Progenitor cell of endocrine pancreas (in vitro differentiated cells): ENCODE results near the gene SCUBE1. TPM values are rescaled to one million over a fixed set of nuclear protein-coding genes. Genes with fewer than 3 reads are reported as not detected.

ENCODE experiments used
- DNase-seq: peaks from one replicate; pipeline ENCODE4 v3.0.0; 2021; ENCODE audit warnings: low spot score; ENCODE audit not compliant: unreplicated experiment
- H3K27ac Mint-ChIP-seq: 2 replicates; pipeline ENCODE4 v1.8.0; 2021; ENCODE audit warnings: mild to moderate bottlenecking, moderate library complexity, mixed read lengths
- H3K27me3 Mint-ChIP-seq: 2 replicates; pipeline ENCODE4 v1.8.0; 2021; ENCODE audit warnings: mixed read lengths
- H3K36me3 Mint-ChIP-seq: 2 replicates; pipeline ENCODE4 v1.8.0; 2022; ENCODE audit warnings: mixed read lengths; ENCODE audit not compliant: insufficient read depth
- H3K4me1 Mint-ChIP-seq: 2 replicates; pipeline ENCODE4 v1.8.0; 2021; ENCODE audit warnings: low read depth, mixed read lengths
- H3K4me3 Mint-ChIP-seq: 2 replicates; pipeline ENCODE4 v1.8.0; 2021; ENCODE audit warnings: low read depth, mild to moderate bottlenecking, moderate library complexity, mixed read lengths
- H3K9me3 Mint-ChIP-seq: 2 replicates; pipeline ENCODE4 v1.8.0; 2021; ENCODE audit warnings: low read depth, mixed read lengths
- CTCF ChIP-seq: fragments of 200-600 bp; sonication (generic); IDR thresholded peaks from one replicate; pipeline ENCODE4 v1.5.0; 2021; ENCODE audit warnings: antibody characterized with exemption, mild to moderate bottlenecking; ENCODE audit not compliant: unreplicated experiment
- total RNA-seq: library from RNA; stranded (reverse); gene quantifications from 2 replicates; pipeline ENCODE4 v1.2.1, GENCODE V29; 2021

SCUBE1 gene
- total RNA-seq, 1 donor from 2014 or later: 4.5 TPM

- Mint-ChIP-seq H3K36me3 (no peaks in the 10 kb centered on the region), H3K27ac (no peak overlapping the region), H3K27me3 (peaks cover 29% of the 10 kb centered on the region), H3K4me3 (no peak overlapping the region), H3K4me1 (no peaks in the 10 kb centered on the region), H3K9me3 (no peaks in the 10 kb centered on the region)
- TF ChIP-seq CTCF: no peak
- DNase-seq: no peak
These were observed 130.7 kb downstream of the SCUBE1 start for GRCh38 chr22:43212434-43212952.

- H3K4me3 Mint-ChIP-seq: no peak overlapping the region
- no peaks in the 10 kb centered on the region for H3K36me3 Mint-ChIP-seq
- H3K27me3 Mint-ChIP-seq: peaks cover 24% of the 10 kb centered on the region
- DNase-seq: no peak
- no peaks in the 10 kb centered on the region for H3K9me3 Mint-ChIP-seq
- no peaks in the 10 kb centered on the region for H3K4me1 Mint-ChIP-seq
- no peak overlapping the region for H3K27ac Mint-ChIP-seq
- TF ChIP-seq CTCF: no peak
These were observed 131.2 kb downstream of the SCUBE1 start for GRCh38 chr22:43211941-43212433.

GRCh38 chr22:43210631-43211515 lies 132.3 kb downstream of the SCUBE1 start:
- Mint-ChIP-seq H3K9me3 (no peaks in the 10 kb centered on the region), H3K27me3 (peaks cover 21% of the 10 kb centered on the region), H3K27ac (no peak overlapping the region), H3K4me3 (no peak overlapping the region), H3K4me1 (no peaks in the 10 kb centered on the region), H3K36me3 (no peaks in the 10 kb centered on the region)
- DNase-seq: no peak
- no peak for TF ChIP-seq CTCF

GRCh38 chr22:43209971-43210370 lies 133.2 kb downstream of the SCUBE1 start:
- H3K27ac Mint-ChIP-seq: no peak overlapping the region
- TF ChIP-seq CTCF: no peak

GRCh38 chr22:43209523-43209890 lies 133.7 kb downstream of the SCUBE1 start:
- DNase-seq: no peak
- Mint-ChIP-seq H3K9me3 (no peaks in the 10 kb centered on the region), H3K27ac (no peak overlapping the region), H3K27me3 (peaks cover 8% of the 10 kb centered on the region), H3K4me1 (no peaks in the 10 kb centered on the region), H3K4me3 (no peak overlapping the region), H3K36me3 (no peaks in the 10 kb centered on the region)
- no peak for TF ChIP-seq CTCF

More at GRCh38 chr22:43209971-43210370, 133.2 kb downstream of the SCUBE1 start:
- H3K9me3 Mint-ChIP-seq: no peaks in the 10 kb centered on the region
- no peaks in the 10 kb centered on the region for H3K36me3 Mint-ChIP-seq
- H3K4me1 Mint-ChIP-seq: no peaks in the 10 kb centered on the region
- no peak overlapping the region for H3K4me3 Mint-ChIP-seq
- H3K27me3 Mint-ChIP-seq: peaks cover 13% of the 10 kb centered on the region
- no peak for DNase-seq
